KOPT-K1 (cell line): ENCODE results near the gene NFATC1.
"Not testable (repeated sequence)": the region's sequence is repeated elsewhere in the genome, so short reads cannot be mapped to it uniquely, and the experiment has no call there.

Experiments
- H3K27ac ChIP-seq: fragments of 200-600 bp; sonication (generic); 2 replicates; pipeline ENCODE4 v1.5.1; 2016; ENCODE audit warnings: antibody characterized with exemption, mild to moderate bottlenecking, low read depth, low read length; ENCODE audit not compliant: poor library complexity, severe bottlenecking
- H3K36me3 ChIP-seq: fragments of 200-600 bp; sonication (generic); 2 replicates; pipeline ENCODE4 v1.5.1; 2017; ENCODE audit warnings: antibody characterized with exemption, mild to moderate bottlenecking, low read length, moderate library complexity; ENCODE audit not compliant: insufficient read depth
- H3K9me3 ChIP-seq: fragments of 200-600 bp; sonication (generic); 2 replicates; pipeline ENCODE4 v1.5.1; 2017; ENCODE audit warnings: antibody characterized with exemption, low read length, mild to moderate bottlenecking; ENCODE audit not compliant: insufficient read depth, poor library complexity, severe bottlenecking

Gene NFATC1

DNA sequence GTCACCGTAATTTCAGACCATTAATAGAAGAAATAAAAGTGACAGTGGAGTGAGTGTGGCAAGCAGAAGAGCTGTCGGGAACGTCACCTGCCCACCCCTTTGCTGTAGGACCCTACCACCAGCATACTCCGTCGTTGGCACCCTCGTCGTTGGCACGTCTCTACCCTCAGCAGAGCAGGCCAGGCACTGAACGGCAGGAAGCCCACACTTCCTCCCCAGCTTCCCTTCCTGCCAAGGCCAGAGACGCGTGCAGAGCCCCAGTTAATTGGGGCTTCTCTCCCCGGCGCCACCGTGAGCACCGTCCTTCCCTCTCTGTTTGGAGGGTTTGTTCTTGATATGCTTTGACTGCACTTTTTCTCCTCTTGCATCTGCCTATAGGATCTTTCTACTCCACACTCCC lies 27.0 kb upstream of the NFATC1 start:
- Histone ChIP-seq H3K36me3 (peaks cover 12% of the 10 kb centered on the region; the same call in 1 of the 2 replicates), H3K9me3 (no peaks in the 10 kb centered on the region), H3K27ac (peak overlapping the region; percentile 32)

DNA sequence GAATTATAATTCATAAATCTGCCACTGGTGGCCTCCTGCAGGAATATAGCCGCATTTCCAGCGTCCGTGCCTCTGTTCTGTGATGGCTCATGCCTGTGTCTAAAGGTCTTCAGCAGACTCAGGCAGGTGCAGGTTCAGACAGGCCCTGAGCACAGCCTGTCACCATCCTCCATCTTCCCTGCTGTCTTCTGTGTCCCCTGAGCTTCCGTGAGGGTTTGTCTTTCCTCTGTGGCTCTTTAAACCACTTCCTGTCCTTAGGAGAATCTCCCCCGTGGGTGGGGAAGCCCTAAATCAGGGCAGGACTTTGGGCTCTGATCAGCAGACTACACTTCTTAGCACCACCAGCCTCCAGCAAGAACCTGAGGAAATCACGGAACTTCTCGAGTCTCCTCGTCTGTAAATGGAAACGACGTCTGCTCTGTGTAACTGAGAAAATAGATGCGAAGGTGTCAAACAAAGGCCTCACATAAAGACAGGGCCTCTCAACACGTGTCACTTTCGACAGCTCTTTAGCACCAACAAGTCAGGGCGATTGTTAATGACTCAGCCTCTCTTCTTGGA lies 24.1 kb upstream of the NFATC1 start:
- peaks cover 12% of the 10 kb centered on the region; the same call in 1 of the 2 replicates for H3K36me3 ChIP-seq
- H3K27ac ChIP-seq, result peak overlapping the region; percentile 0
- no peaks in the 10 kb centered on the region for H3K9me3 ChIP-seq

- Histone ChIP-seq H3K36me3 (peaks cover 17% of the 10 kb centered on the region; the same call in 1 of the 2 replicates), H3K9me3 (no peaks in the 10 kb centered on the region), H3K27ac (no peak overlapping the region)
Measured at GRCh38 chr18:79372461-79372860, 23.3 kb upstream of the NFATC1 start.

DNA sequence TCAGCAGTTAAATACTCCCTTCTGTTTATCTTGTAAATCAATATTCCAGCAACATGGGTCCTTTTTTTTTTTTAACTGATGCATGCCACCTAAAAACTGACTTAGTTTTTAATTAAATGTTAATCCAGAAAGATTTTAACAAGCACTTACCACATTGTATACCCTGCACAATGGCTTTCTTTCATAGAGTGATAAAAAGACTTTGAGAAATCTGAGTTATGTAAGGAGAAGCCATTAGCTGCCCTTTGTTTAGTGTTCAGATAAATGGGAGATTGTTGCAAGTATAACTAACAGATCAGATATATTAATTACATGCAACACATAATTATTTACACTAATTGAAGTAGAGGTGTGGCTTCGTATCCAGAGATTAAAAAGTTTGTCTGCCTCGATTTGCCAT lies 22.7 kb upstream of the NFATC1 start:
- peaks cover 22% of the 10 kb centered on the region; the same call in 1 of the 2 replicates for H3K36me3 ChIP-seq
- H3K27ac ChIP-seq, result no peak overlapping the region
- no peaks in the 10 kb centered on the region for H3K9me3 ChIP-seq

GRCh38 chr18:79373736-79374135 lies 22.0 kb upstream of the NFATC1 start:
- Histone ChIP-seq H3K36me3 (peaks cover 28% of the 10 kb centered on the region; the same call in 1 of the 2 replicates), H3K27ac (no peak overlapping the region), H3K9me3 (no peaks in the 10 kb centered on the region)

DNA sequence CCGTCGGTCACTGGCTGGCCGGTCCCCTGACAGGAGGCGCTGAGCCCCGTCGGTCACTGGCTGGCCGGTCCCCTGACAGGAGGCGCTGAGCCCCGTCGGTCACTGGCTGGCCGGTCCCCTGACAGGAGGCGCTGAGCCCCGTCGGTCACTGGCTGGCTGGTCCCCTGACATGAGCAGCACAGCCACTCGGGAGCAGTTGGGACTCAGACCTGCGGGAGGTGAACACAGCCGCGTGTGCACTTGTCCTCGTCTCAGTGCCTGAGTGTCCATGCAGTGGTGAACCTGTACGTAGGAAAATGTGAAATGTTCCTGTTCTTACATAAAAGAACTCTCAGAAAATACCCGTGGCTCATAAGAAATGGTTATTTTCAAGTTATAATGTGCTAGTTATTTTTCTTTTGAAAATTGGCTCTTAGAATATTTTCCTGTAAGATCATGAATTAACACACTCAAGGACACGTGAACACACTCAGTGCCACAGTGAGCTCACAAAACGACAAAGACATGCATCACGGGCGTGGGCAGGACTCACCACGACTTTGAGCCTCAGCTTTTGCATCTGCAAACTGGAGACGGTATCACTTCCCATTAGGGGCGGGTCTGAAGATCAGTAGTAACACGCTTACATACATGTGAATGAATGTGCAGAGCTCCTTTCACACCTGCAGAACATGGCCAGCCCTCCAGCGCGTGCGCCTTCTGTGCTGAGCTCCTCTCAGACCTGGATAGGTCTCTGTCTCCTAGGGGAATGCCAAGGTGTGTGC lies 21.1 kb upstream of the NFATC1 start:
- Histone ChIP-seq H3K27ac (no peak overlapping the region), H3K9me3 (no peaks in the 10 kb centered on the region), H3K36me3 (peaks cover 34% of the 10 kb centered on the region; the same call in 1 of the 2 replicates)

GRCh38 chr18:79375441-79376154 lies 20.1 kb upstream of the NFATC1 start:
- Histone ChIP-seq H3K9me3 (no peaks in the 10 kb centered on the region), H3K36me3 (peaks cover 34% of the 10 kb centered on the region; the same call in 1 of the 2 replicates), H3K27ac (no peak overlapping the region)

GRCh38 chr18:79376661-79377060 lies 19.1 kb upstream of the NFATC1 start:
- not testable (repeated sequence) for H3K27ac ChIP-seq, H3K9me3 ChIP-seq
- H3K36me3 ChIP-seq, result peaks cover 34% of the 10 kb centered on the region; the same call in 1 of the 2 replicates

GRCh38 chr18:79377187-79377891 lies 18.4 kb upstream of the NFATC1 start:
- no peaks in the 10 kb centered on the region for H3K9me3 ChIP-seq
- H3K27ac ChIP-seq, result no peak overlapping the region
- H3K36me3 ChIP-seq, result peaks cover 34% of the 10 kb centered on the region; the same call in 1 of the 2 replicates

GRCh38 chr18:79378536-79379250 lies 17.0 kb upstream of the NFATC1 start:
- no peaks in the 10 kb centered on the region for H3K9me3 ChIP-seq
- no peak overlapping the region for H3K27ac ChIP-seq
- peaks cover 34% of the 10 kb centered on the region; the same call in 1 of the 2 replicates for H3K36me3 ChIP-seq

GRCh38 chr18:79379251-79379905 lies 16.4 kb upstream of the NFATC1 start:
- Histone ChIP-seq H3K9me3 (no peaks in the 10 kb centered on the region), H3K36me3 (peaks cover 34% of the 10 kb centered on the region; the same call in 1 of the 2 replicates), H3K27ac (no peak overlapping the region)

GRCh38 chr18:79379931-79380815 lies 15.6 kb upstream of the NFATC1 start:
- H3K36me3 ChIP-seq, result peaks cover 28% of the 10 kb centered on the region; the same call in 1 of the 2 replicates
- no peak overlapping the region for H3K27ac ChIP-seq
- H3K9me3 ChIP-seq, result no peaks in the 10 kb centered on the region
